Brain pericyte (primary cell): ENCODE results near the gene AGAP2.
"Not testable (repeated sequence)": the region's sequence is repeated elsewhere in the genome, so short reads cannot be mapped to it uniquely, and the experiment has no call there.

ENCODE experiments used
- DNase-seq: peaks from one replicate; pipeline ENCODE4 v3.0.0-alpha.2; 2012; ENCODE audit warnings: low read depth, low spot score

AGAP2 gene

GRCh38 chr12:57722716-57723629, 15.6 kb downstream of the AGAP2 start:
- no peak for DNase-seq

- DNase-seq: not testable (repeated sequence)
Measured at GRCh38 chr12:57721846-57722608, 16.5 kb downstream of the AGAP2 start.

GRCh38 chr12:57720606-57721595, 17.6 kb downstream of the AGAP2 start:
- DNase-seq: no peak

- DNase-seq: no peak
Measured at GRCh38 chr12:57719777-57720605, 18.6 kb downstream of the AGAP2 start.

- no peak for DNase-seq
Measured at GRCh38 chr12:57718641-57719528, 19.7 kb downstream of the AGAP2 start.

- DNase-seq: no peak
Measured at GRCh38 chr12:57717846-57718640, 20.5 kb downstream of the AGAP2 start.

GRCh38 chr12:57717131-57717530, 21.4 kb downstream of the AGAP2 start:
- DNase-seq: no peak

- no peak for DNase-seq
Measured at GRCh38 chr12:57716305-57716704, 22.2 kb downstream of the AGAP2 start.

- no peak for DNase-seq
Measured at GRCh38 chr12:57715786-57716185, 22.8 kb downstream of the AGAP2 start.

GRCh38 chr12:57715036-57715748, 23.4 kb downstream of the AGAP2 start:
- not testable (repeated sequence) for DNase-seq

GRCh38 chr12:57713209-57713608, 25.3 kb downstream of the AGAP2 start:
- no peak for DNase-seq

GRCh38 chr12:57712701-57713100, 25.8 kb downstream of the AGAP2 start:
- DNase-seq: no peak

GRCh38 chr12:57708296-57708695, 30.2 kb downstream of the AGAP2 start:
- no peak for DNase-seq

GRCh38 chr12:57707250-57707649, 31.3 kb downstream of the AGAP2 start:
- no peak for DNase-seq

GRCh38 chr12:57700317-57700716, 38.2 kb downstream of the AGAP2 start:
- no peak for DNase-seq

GRCh38 chr12:57698414-57698813, 40.1 kb downstream of the AGAP2 start:
- DNase-seq: no peak

- no peak for DNase-seq
Measured at GRCh38 chr12:57697076-57697475, 41.5 kb downstream of the AGAP2 start.
